H1 (cell line): ENCODE results near the gene SLC26A4. TPM values are rescaled to one million over a fixed set of nuclear protein-coding genes. Genes with fewer than 3 reads are reported as not detected.

Source experiments
- GABPA ChIP-seq: IDR thresholded peaks from 2 replicates; pipeline ENCODE4 v1.6.1; 2011; ENCODE audit warnings: mild to moderate bottlenecking, low read length, moderate library complexity, borderline replicate concordance; ENCODE audit not compliant: insufficient read depth
- POLR2AphosphoS5 ChIP-seq: IDR thresholded peaks from 2 replicates; pipeline ENCODE4 v1.6.1; 2011; ENCODE audit warnings: low read depth, low read length
- POU5F1 ChIP-seq: IDR thresholded peaks from 2 replicates; pipeline ENCODE4 v1.6.1; 2011; ENCODE audit warnings: low read depth, mild to moderate bottlenecking, low read length, moderate library complexity
- SIRT6 ChIP-seq: IDR thresholded peaks from one replicate; pipeline ENCODE4 v1.7.1; 2012; ENCODE audit warnings: low read length, inconsistent platforms
- polyA plus RNA-seq, 7 experiments: library from polyadenylated mRNA; depleted of rRNA in 3 of 7; stranded (reverse) in 5 of 7; unstranded in 2 of 7; fragments of >200 nt in 5 of 7; fragments of 200-250 nt in 2 of 7; gene quantifications; 1 replicate in 5 of 7; 2 replicates in 1 of 7; 4 replicates in 1 of 7; pipeline versions ENCODE4 v1.2.1 to v1.2.3, GENCODE V29; 2011 to 2013; ENCODE audit warnings: missing spikeins in 2 of 7, mixed read lengths in 2 of 7
- total RNA-seq: library from RNA; stranded (reverse); fragmentation: NEBNext Ultra II Directional; extraction: Animal tissue kit (Norgen Biotek cat#: 25700); gene quantifications from 2 replicates; pipeline ENCODE4 v1.2.1, GENCODE V29; 2021
- TF ChIP-seq, protein P1 (sequence below): fragments of 300-600 bp; sonication (generic); IDR thresholded peaks from 2 replicates; pipeline ENCODE4 v1.7.1; 2012; ENCODE audit warnings: low read length, moderate library complexity, mild to moderate bottlenecking, inconsistent platforms; ENCODE audit not compliant: insufficient replicate concordance

The SLC26A4 gene
- total and polyA plus RNA-seq, 2 of the 8 experiments (the other 6 are each of a cell fraction or from before 2014, with no cell fraction given), result 0.11 to 0.35 TPM

DNA sequence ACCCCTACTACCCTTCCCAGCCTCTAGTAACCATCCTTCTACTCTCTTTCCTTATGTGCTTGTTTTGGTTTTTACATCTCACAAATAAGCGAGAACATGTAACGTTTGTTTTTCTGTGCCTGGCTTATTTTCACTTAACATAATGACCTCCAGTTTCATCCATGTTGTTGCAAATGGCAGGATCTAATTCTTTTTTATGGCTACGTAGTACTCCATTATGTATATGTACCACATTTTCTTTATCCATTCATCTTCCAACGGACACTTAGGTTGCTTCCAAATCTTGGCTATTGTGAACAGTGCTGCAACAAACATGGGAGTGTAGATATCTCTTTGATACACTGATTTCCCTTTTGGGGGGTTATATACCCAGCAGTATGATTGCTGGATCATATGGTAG lies 33.6 kb upstream of the SLC26A4 start (continued):
- TF ChIP-seq, protein P1, sequence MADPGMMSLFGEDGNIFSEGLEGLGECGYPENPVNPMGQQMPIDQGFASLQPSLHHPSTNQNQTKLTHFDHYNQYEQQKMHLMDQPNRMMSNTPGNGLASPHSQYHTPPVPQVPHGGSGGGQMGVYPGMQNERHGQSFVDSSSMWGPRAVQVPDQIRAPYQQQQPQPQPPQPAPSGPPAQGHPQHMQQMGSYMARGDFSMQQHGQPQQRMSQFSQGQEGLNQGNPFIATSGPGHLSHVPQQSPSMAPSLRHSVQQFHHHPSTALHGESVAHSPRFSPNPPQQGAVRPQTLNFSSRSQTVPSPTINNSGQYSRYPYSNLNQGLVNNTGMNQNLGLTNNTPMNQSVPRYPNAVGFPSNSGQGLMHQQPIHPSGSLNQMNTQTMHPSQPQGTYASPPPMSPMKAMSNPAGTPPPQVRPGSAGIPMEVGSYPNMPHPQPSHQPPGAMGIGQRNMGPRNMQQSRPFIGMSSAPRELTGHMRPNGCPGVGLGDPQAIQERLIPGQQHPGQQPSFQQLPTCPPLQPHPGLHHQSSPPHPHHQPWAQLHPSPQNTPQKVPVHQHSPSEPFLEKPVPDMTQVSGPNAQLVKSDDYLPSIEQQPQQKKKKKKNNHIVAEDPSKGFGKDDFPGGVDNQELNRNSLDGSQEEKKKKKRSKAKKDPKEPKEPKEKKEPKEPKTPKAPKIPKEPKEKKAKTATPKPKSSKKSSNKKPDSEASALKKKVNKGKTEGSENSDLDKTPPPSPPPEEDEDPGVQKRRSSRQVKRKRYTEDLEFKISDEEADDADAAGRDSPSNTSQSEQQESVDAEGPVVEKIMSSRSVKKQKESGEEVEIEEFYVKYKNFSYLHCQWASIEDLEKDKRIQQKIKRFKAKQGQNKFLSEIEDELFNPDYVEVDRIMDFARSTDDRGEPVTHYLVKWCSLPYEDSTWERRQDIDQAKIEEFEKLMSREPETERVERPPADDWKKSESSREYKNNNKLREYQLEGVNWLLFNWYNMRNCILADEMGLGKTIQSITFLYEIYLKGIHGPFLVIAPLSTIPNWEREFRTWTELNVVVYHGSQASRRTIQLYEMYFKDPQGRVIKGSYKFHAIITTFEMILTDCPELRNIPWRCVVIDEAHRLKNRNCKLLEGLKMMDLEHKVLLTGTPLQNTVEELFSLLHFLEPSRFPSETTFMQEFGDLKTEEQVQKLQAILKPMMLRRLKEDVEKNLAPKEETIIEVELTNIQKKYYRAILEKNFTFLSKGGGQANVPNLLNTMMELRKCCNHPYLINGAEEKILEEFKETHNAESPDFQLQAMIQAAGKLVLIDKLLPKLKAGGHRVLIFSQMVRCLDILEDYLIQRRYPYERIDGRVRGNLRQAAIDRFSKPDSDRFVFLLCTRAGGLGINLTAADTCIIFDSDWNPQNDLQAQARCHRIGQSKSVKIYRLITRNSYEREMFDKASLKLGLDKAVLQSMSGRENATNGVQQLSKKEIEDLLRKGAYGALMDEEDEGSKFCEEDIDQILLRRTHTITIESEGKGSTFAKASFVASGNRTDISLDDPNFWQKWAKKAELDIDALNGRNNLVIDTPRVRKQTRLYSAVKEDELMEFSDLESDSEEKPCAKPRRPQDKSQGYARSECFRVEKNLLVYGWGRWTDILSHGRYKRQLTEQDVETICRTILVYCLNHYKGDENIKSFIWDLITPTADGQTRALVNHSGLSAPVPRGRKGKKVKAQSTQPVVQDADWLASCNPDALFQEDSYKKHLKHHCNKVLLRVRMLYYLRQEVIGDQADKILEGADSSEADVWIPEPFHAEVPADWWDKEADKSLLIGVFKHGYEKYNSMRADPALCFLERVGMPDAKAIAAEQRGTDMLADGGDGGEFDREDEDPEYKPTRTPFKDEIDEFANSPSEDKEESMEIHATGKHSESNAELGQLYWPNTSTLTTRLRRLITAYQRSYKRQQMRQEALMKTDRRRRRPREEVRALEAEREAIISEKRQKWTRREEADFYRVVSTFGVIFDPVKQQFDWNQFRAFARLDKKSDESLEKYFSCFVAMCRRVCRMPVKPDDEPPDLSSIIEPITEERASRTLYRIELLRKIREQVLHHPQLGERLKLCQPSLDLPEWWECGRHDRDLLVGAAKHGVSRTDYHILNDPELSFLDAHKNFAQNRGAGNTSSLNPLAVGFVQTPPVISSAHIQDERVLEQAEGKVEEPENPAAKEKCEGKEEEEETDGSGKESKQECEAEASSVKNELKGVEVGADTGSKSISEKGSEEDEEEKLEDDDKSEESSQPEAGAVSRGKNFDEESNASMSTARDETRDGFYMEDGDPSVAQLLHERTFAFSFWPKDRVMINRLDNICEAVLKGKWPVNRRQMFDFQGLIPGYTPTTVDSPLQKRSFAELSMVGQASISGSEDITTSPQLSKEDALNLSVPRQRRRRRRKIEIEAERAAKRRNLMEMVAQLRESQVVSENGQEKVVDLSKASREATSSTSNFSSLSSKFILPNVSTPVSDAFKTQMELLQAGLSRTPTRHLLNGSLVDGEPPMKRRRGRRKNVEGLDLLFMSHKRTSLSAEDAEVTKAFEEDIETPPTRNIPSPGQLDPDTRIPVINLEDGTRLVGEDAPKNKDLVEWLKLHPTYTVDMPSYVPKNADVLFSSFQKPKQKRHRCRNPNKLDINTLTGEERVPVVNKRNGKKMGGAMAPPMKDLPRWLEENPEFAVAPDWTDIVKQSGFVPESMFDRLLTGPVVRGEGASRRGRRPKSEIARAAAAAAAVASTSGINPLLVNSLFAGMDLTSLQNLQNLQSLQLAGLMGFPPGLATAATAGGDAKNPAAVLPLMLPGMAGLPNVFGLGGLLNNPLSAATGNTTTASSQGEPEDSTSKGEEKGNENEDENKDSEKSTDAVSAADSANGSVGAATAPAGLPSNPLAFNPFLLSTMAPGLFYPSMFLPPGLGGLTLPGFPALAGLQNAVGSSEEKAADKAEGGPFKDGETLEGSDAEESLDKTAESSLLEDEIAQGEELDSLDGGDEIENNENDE, result no peak
- TF ChIP-seq GABPA (no peak), POLR2AphosphoS5 (no peak), SIRT6 (no peak), POU5F1 (no peak)
